ENCODE measurements around the gene KCNJ2.

- TF ChIP-seq CTCF (IDR thresholded peaks at IDR 0.05; ENCODE audit: insufficient read depth, low read length), result no peak
- TF ChIP-seq POLR2AphosphoS5 (IDR thresholded peaks at IDR 0.05; ENCODE audit: low read depth), result no peak
- TF ChIP-seq GABPA (IDR thresholded peaks at IDR 0.05; ENCODE audit: low read depth), result no peak
Observed at GRCh38 chr17:70201872-70202419, 32.6 kb downstream of the KCNJ2 start.
